GM23248 (cell line): ENCODE results near the gene ALOX5. TPM values are rescaled to one million over a fixed set of nuclear protein-coding genes. Genes with fewer than 3 reads are reported as not detected.
"Not testable (repeated sequence)": the region's sequence is repeated elsewhere in the genome, so short reads cannot be mapped to it uniquely, and the experiment has no call there.

Experiments
- DNase-seq: peaks from one replicate; pipeline ENCODE4 v3.0.0-alpha.2; 2015
- H2AFZ ChIP-seq: fragments of 200-600 bp; sonication (generic); 2 replicates; pipeline ENCODE4 v1.6.1; 2016; ENCODE audit warnings: antibody characterized with exemption
- H3F3A ChIP-seq: fragments of 200-600 bp; sonication (generic); 2 replicates; pipeline ENCODE4 v1.6.1; 2016; ENCODE audit warnings: mild to moderate bottlenecking, antibody characterized with exemption, mixed run types; ENCODE audit not compliant: insufficient read depth
- H3K27ac ChIP-seq: fragments of 200-600 bp; sonication (generic); 2 replicates; pipeline ENCODE4 v1.5.1; 2016; ENCODE audit warnings: mild to moderate bottlenecking
- H3K27me3 ChIP-seq: fragments of 200-600 bp; sonication (generic); replicated peaks from 2 replicates; pipeline ENCODE4 v1.6.1; 2016; ENCODE audit warnings: mild to moderate bottlenecking; ENCODE audit not compliant: insufficient read depth
- H3K36me3 ChIP-seq: fragments of 200-600 bp; sonication (generic); 2 replicates; pipeline ENCODE4 v1.6.1; 2016; ENCODE audit warnings: low read depth, mild to moderate bottlenecking
- H3K4me1 ChIP-seq: fragments of 200-600 bp; sonication (generic); 2 replicates; pipeline ENCODE4 v1.6.1; 2016; ENCODE audit warnings: mild to moderate bottlenecking; ENCODE audit not compliant: insufficient read depth
- H3K4me2 ChIP-seq: fragments of 200-600 bp; sonication (generic); one replicate; pipeline ENCODE4 v1.6.1; 2016; ENCODE audit warnings: mild to moderate bottlenecking; ENCODE audit not compliant: unreplicated experiment
- H3K4me3 ChIP-seq: fragments of 200-600 bp; sonication (generic); 2 replicates; pipeline ENCODE4 v1.5.1; 2016; ENCODE audit warnings: mild to moderate bottlenecking
- H3K79me2 ChIP-seq: fragments of 200-600 bp; sonication (generic); 2 replicates; pipeline ENCODE4 v1.6.1; 2016; ENCODE audit warnings: mild to moderate bottlenecking; ENCODE audit not compliant: insufficient read depth
- H3K9ac ChIP-seq: fragments of 200-600 bp; sonication (generic); 2 replicates; pipeline ENCODE4 v1.6.1; 2016; ENCODE audit warnings: mild to moderate bottlenecking
- H3K9me2 ChIP-seq: fragments of 200-600 bp; sonication (generic); 2 replicates; pipeline ENCODE4 v1.6.1; 2016; ENCODE audit warnings: mixed run types, mild to moderate bottlenecking, moderate library complexity; ENCODE audit not compliant: insufficient read depth
- H3K9me3 ChIP-seq: fragments of 200-600 bp; sonication (generic); one replicate; pipeline ENCODE4 v1.6.1; 2017; ENCODE audit warnings: low read depth
- H4K20me1 ChIP-seq: fragments of 200-600 bp; sonication (generic); 2 replicates; pipeline ENCODE4 v1.6.0; 2016; ENCODE audit not compliant: insufficient read depth
- EZH2 ChIP-seq: fragments of 200-600 bp; sonication (generic); IDR thresholded peaks from 2 replicates; pipeline ENCODE4 v1.6.1; 2018; ENCODE audit warnings: antibody characterized with exemption, mild to moderate bottlenecking; ENCODE audit not compliant: insufficient read depth, poor library complexity, severe bottlenecking
- EZH2phosphoT487 ChIP-seq: fragments of 200-600 bp; sonication (generic); IDR thresholded peaks from 2 replicates; pipeline ENCODE4 v1.6.1; 2018; ENCODE audit warnings: antibody characterized with exemption, moderate library complexity, mild to moderate bottlenecking, low read depth; ENCODE audit not compliant: insufficient read depth
- WGBS, 2 experiments: methylation state at CpG; one replicate each; pipeline ENCODE4 v1.1.6; 2015 to 2017; ENCODE audit warnings: low lambda C conversion rate in 2 of 2, low coverage in 1 of 2; ENCODE audit errors: missing lambda C conversion rate in 2 of 2; 5-methylcytosine and 5-hydroxymethylcytosine counted together
- in situ Hi-C: fragments of 300-500 bp; cut with MboI; formaldehyde crosslinking; loops from 2 replicates; pipeline ENCODE4 v1.15.0; 2020
- polyA plus RNA-seq: library from polyadenylated mRNA; unstranded; fragments of >200 nt; fragmentation: Nextera tagmentation; extraction: Ambion mirVana; gene quantifications from 2 replicates; pipeline ENCODE4 v1.2.1, GENCODE V29; 2016
- total RNA-seq: library from RNA; depleted of rRNA; stranded (reverse); fragments of >200 nt; shearing (Covaris generic); gene quantifications from 2 replicates; pipeline ENCODE4 v1.2.3, GENCODE V29; 2014

The ALOX5 gene
- total and polyA plus RNA-seq, 2 experiments from 2014 or later: not detected

GRCh38 chr10:45367643-45368042, 6.4 kb upstream of the ALOX5 start:
- H3K9me2 ChIP-seq, DNase-seq, H3K79me2 ChIP-seq, H3K9ac ChIP-seq, H4K20me1 ChIP-seq, H3K36me3 ChIP-seq, H3K27ac ChIP-seq, H3K4me2 ChIP-seq, in situ Hi-C loops, H3K4me3 ChIP-seq, H3K4me1 ChIP-seq, H3K9me3 ChIP-seq, H2AFZ ChIP-seq, H3F3A ChIP-seq: not testable (repeated sequence)
- WGBS, 2 experiments: 37 to 45% methylated on average over 3 of the region's 3 CpGs
- peaks cover 22% of the 10 kb centered on the region for H3K27me3 ChIP-seq

GRCh38 chr10:45368181-45368580, 5.8 kb upstream of the ALOX5 start:
- Histone ChIP-seq H2AFZ (no peak overlapping the region), H3F3A (no peaks in the 10 kb centered on the region), H3K9me2 (no peaks in the 10 kb centered on the region), H3K27ac (no peak overlapping the region), H4K20me1 (no peaks in the 10 kb centered on the region), H3K79me2 (no peaks in the 10 kb centered on the region), H3K4me3 (no peak overlapping the region), H3K4me2 (no peak overlapping the region), H3K4me1 (no peaks in the 10 kb centered on the region), H3K27me3 (peaks cover 27% of the 10 kb centered on the region), H3K9me3 (no peaks in the 10 kb centered on the region), H3K36me3 (no peaks in the 10 kb centered on the region), H3K9ac (no peak overlapping the region)
- DNase-seq: no peak
- WGBS, 2 experiments: 30 to 39% methylated on average over 2 of the region's 2 CpGs
- TF ChIP-seq EZH2: no peak
- TF ChIP-seq EZH2phosphoT487: no peak
- in situ Hi-C loops: no loop called here

GRCh38 chr10:45370202-45370955, 3.6 kb upstream of the ALOX5 start:
- in situ Hi-C loops: no loop called here
- no peak for TF ChIP-seq EZH2
- TF ChIP-seq EZH2phosphoT487: no peak
- Histone ChIP-seq H3K9ac (no peak overlapping the region), H2AFZ (no peak overlapping the region), H3K4me3 (no peak overlapping the region), H3K36me3 (no peaks in the 10 kb centered on the region), H4K20me1 (no peaks in the 10 kb centered on the region), H3K27ac (no peak overlapping the region), H3K9me2 (no peaks in the 10 kb centered on the region), H3K9me3 (no peaks in the 10 kb centered on the region), H3K27me3 (peaks cover 47% of the 10 kb centered on the region), H3K4me2 (no peak overlapping the region), H3K4me1 (no peaks in the 10 kb centered on the region), H3F3A (no peaks in the 10 kb centered on the region), H3K79me2 (no peaks in the 10 kb centered on the region)
- 49 to 51% methylated on average over 6 of the region's 6 CpGs for WGBS, 2 experiments
- no peak for DNase-seq

GRCh38 chr10:45371560-45371959, 2.5 kb upstream of the ALOX5 start:
- Histone ChIP-seq H2AFZ (no peak overlapping the region), H3K79me2 (no peaks in the 10 kb centered on the region), H3K27ac (no peak overlapping the region), H3K9ac (no peak overlapping the region), H3F3A (no peaks in the 10 kb centered on the region), H3K9me2 (no peaks in the 10 kb centered on the region), H3K9me3 (no peaks in the 10 kb centered on the region), H3K4me1 (no peaks in the 10 kb centered on the region), H3K27me3 (peaks cover 56% of the 10 kb centered on the region), H4K20me1 (no peaks in the 10 kb centered on the region), H3K4me3 (no peak overlapping the region), H3K36me3 (no peaks in the 10 kb centered on the region), H3K4me2 (no peak overlapping the region)
- in situ Hi-C loops: no loop called here
- no peak for TF ChIP-seq EZH2
- no peak for TF ChIP-seq EZH2phosphoT487
- no peak for DNase-seq
- WGBS, 2 experiments: 29 to 44% methylated on average over 4 of the region's 4 CpGs

- Histone ChIP-seq H3K4me1 (no peaks in the 10 kb centered on the region), H3K4me2 (no peak overlapping the region), H4K20me1 (no peaks in the 10 kb centered on the region), H3K9me2 (no peaks in the 10 kb centered on the region), H3K9ac (no peak overlapping the region), H3K27me3 (peaks cover 64% of the 10 kb centered on the region), H2AFZ (no peak overlapping the region), H3K4me3 (no peak overlapping the region), H3F3A (no peaks in the 10 kb centered on the region), H3K9me3 (no peaks in the 10 kb centered on the region), H3K27ac (no peak overlapping the region), H3K79me2 (no peaks in the 10 kb centered on the region), H3K36me3 (no peaks in the 10 kb centered on the region)
- DNase-seq: no peak
- in situ Hi-C loops: no loop called here
- 36 to 42% methylated on average over 9 of the region's 9 CpGs for WGBS, 2 experiments
- TF ChIP-seq EZH2 (no peak), EZH2phosphoT487 (no peak)
These were observed 1.6 kb upstream of the ALOX5 start for GRCh38 chr10:45372251-45372951.
